ENCODE results near the gene LRGUK.

GRCh38 chr7:134189559-134189958, 62.4 kb downstream of the LRGUK start:
- TF ChIP-seq, protein P1, sequence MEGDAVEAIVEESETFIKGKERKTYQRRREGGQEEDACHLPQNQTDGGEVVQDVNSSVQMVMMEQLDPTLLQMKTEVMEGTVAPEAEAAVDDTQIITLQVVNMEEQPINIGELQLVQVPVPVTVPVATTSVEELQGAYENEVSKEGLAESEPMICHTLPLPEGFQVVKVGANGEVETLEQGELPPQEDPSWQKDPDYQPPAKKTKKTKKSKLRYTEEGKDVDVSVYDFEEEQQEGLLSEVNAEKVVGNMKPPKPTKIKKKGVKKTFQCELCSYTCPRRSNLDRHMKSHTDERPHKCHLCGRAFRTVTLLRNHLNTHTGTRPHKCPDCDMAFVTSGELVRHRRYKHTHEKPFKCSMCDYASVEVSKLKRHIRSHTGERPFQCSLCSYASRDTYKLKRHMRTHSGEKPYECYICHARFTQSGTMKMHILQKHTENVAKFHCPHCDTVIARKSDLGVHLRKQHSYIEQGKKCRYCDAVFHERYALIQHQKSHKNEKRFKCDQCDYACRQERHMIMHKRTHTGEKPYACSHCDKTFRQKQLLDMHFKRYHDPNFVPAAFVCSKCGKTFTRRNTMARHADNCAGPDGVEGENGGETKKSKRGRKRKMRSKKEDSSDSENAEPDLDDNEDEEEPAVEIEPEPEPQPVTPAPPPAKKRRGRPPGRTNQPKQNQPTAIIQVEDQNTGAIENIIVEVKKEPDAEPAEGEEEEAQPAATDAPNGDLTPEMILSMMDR (conservative IDR thresholded peaks at IDR 0.05; ENCODE audit: low read depth in 2 of 2): no peak
- TF ChIP-seq POLR2AphosphoS5 (IDR thresholded peaks at IDR 0.05; ENCODE audit: low read depth) (no peak), JUNB (IDR thresholded peaks at IDR 0.05; ENCODE audit: unreplicated experiment) (no peak), EZH2 (IDR thresholded peaks at IDR 0.05; ENCODE audit: low read depth, unreplicated experiment) (no peak)
